OCI-LY7 (cell line): ENCODE measurements around the gene ATAD5. TPM values are rescaled to one million over a fixed set of nuclear protein-coding genes. Genes with fewer than 3 reads are reported as not detected.
A peak's percentile ranks its signal among the peaks of the same experiment; 100 is the strongest.

ENCODE experiments used
- BruUV-seq: library from RNA; stranded (reverse); fragments of 400-500 nt; replicated peaks from 2 replicates; lab custom pipeline; 2021; lab: Mats Ljungman, UMichigan
- CTCF ChIA-PET: fragments of 300-600 bp; sonication (Branson Sonifier 250); formaldehyde crosslinking; loops from one replicate; lab custom pipeline; 2022; ENCODE audit warnings: antibody characterized with exemption; ENCODE audit not compliant: unreplicated experiment; lab: Charles Lee
- POLR2A ChIA-PET: fragments of 300-600 bp; sonication (Branson Sonifier 250); formaldehyde crosslinking; loops from one replicate; lab custom pipeline; 2022; ENCODE audit warnings: antibody characterized with exemption; lab: Charles Lee
- DNase-seq: peaks from one replicate; pipeline ENCODE4 v3.0.0-alpha.2; 2015; ENCODE audit warnings: low spot score
- H2AFZ ChIP-seq: fragments of 200-600 bp; sonication (generic), shearing (Covaris generic); 2 replicates; pipeline ENCODE4 v1.6.1; 2014; ENCODE audit warnings: mild to moderate bottlenecking, antibody characterized with exemption, low read length, moderate library complexity
- H3K27ac ChIP-seq: fragments of 200-600 bp; sonication (generic); 2 replicates; pipeline ENCODE4 v1.5.1; 2014; ENCODE audit warnings: mixed run types, low read depth, mild to moderate bottlenecking, moderate library complexity, low read length, inconsistent platforms; ENCODE audit not compliant: poor library complexity, severe bottlenecking
- H3K36me3 ChIP-seq: fragments of 200-600 bp; sonication (generic); 2 replicates; pipeline ENCODE4 v1.6.1; 2014; ENCODE audit warnings: mild to moderate bottlenecking, antibody characterized with exemption, low read length, moderate library complexity, mixed read lengths; ENCODE audit not compliant: insufficient read depth
- H3K4me1 ChIP-seq: fragments of 200-600 bp; sonication (generic); 2 replicates; pipeline ENCODE4 v1.5.1; 2014; ENCODE audit warnings: mild to moderate bottlenecking, low read length; ENCODE audit not compliant: insufficient read depth, poor library complexity, severe bottlenecking
- H3K4me2 ChIP-seq: fragments of 200-600 bp; sonication (generic); 2 replicates; pipeline ENCODE4 v1.6.1; 2014; ENCODE audit warnings: mild to moderate bottlenecking, low read length
- H3K4me3 ChIP-seq: fragments of 200-600 bp; sonication (generic); 2 replicates; pipeline ENCODE4 v1.5.1; 2014; ENCODE audit warnings: mild to moderate bottlenecking, low read depth, low read length; ENCODE audit not compliant: poor library complexity, severe bottlenecking
- H3K79me2 ChIP-seq: fragments of 200-600 bp; sonication (generic); 2 replicates; pipeline ENCODE4 v1.6.1; 2016; ENCODE audit warnings: low read depth, mild to moderate bottlenecking, low read length, moderate library complexity, mixed read lengths; ENCODE audit not compliant: insufficient read depth
- H3K9me2 ChIP-seq: fragments of 200-600 bp; sonication (generic); 2 replicates; pipeline ENCODE4 v1.6.1; 2016; ENCODE audit warnings: mild to moderate bottlenecking, low read length, mixed read lengths; ENCODE audit not compliant: insufficient read depth
- H3K9me3 ChIP-seq: fragments of 200-600 bp; sonication (generic); 2 replicates; pipeline ENCODE4 v1.6.1; 2014; ENCODE audit warnings: mild to moderate bottlenecking, mixed run types, low read length, mixed read lengths
- H4K20me1 ChIP-seq: fragments of 200-600 bp; sonication (generic); 2 replicates; pipeline ENCODE4 v1.6.1; 2014; ENCODE audit warnings: mild to moderate bottlenecking, antibody characterized with exemption, low read length, moderate library complexity, mixed read lengths; ENCODE audit not compliant: insufficient read depth
- CTCF ChIP-seq: fragments of 200-600 bp; sonication (generic); conservative IDR thresholded peaks from 2 replicates; pipeline ENCODE4 v1.5.1; 2014; ENCODE audit warnings: mild to moderate bottlenecking, antibody characterized with exemption, low read length, moderate library complexity, mixed read lengths
- EZH2phosphoT487 ChIP-seq: fragments of 200-600 bp; sonication (generic); IDR thresholded peaks from 2 replicates; pipeline ENCODE4 v1.6.1; 2018; ENCODE audit warnings: low read depth, borderline replicate concordance, mild to moderate bottlenecking, mixed run types, antibody characterized with exemption, low read length, moderate library complexity, mixed read lengths
- intact Hi-C: fragments of 100-400 bp; cut with micrococcal nuclease; formaldehyde crosslinking; loops from one replicate; pipeline ENCODE4 v1.10.0; 2022; ENCODE audit not compliant: unreplicated experiment
- total RNA-seq, 2 experiments: library from RNA; depleted of rRNA in 1 of 2; stranded (reverse); fragments of >200 nt in 1 of 2; shearing (Covaris generic) in 1 of 2; gene quantifications; 2 replicates each; pipeline ENCODE4 v1.2.3, GENCODE V29; 2014 to 2022

The ATAD5 gene
- total RNA-seq, 2 experiments from 2014 or later, result 21.4 to 35.9 TPM

DNA sequence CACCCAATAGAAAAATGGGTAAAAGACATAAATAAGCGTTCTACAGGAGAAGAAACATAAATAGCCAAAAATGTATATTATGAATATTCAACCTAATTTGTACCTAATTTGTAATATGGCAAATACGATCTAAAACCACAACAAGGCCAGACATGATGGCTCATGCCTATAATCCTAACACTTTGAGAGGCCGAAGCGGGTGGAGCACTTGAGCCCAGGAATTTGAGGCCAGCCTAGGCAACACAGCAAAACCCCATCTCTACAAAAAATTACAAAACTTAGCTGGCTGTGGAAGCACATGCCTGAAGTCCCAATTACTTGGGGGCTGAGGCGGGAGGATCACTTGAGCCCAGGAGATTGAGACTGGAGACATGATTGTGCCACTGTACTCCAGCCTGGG is 37.4 kb upstream of the ATAD5 start:
- Histone ChIP-seq H3K79me2 (no peaks in the 10 kb centered on the region), H3K36me3 (peaks cover 92% of the 10 kb centered on the region), H3K4me3 (no peak overlapping the region), H3K9me2 (no peaks in the 10 kb centered on the region), H3K4me2 (no peak overlapping the region), H4K20me1 (no peaks in the 10 kb centered on the region), H3K27ac (no peak overlapping the region), H2AFZ (no peak overlapping the region), H3K4me1 (no peaks in the 10 kb centered on the region), H3K9me3 (no peaks in the 10 kb centered on the region)
- ChIA-PET CTCF (no interaction called here), POLR2A (no interaction called here)
- intact Hi-C loops, result no loop called here
- TF ChIP-seq CTCF, result no peak
- BruUV-seq, result no TSS peak
- DNase-seq, result no peak

DNA sequence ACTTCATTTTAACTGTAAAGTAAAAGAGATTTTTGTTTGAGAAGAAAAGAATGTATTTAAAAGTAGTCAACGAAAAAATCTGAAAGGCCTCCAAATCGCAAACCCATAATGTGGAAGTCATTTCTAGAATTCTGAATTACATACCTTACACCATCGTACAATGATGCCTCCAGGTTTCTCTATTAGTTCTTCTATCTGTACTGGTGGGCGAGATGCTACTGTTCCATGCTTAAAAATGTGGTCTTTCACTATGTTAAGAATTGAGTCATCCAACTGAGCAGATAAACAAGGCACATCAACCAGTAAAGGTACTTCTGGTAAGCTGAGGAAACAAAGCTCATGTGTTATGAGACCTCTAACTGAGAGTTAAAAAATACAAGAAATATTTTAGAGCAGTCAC is 35.8 kb upstream of the ATAD5 start:
- Histone ChIP-seq H3K9me3 (no peaks in the 10 kb centered on the region), H3K4me3 (no peak overlapping the region), H3K4me2 (no peak overlapping the region), H3K36me3 (peaks cover 92% of the 10 kb centered on the region), H3K79me2 (no peaks in the 10 kb centered on the region), H3K4me1 (no peaks in the 10 kb centered on the region), H3K9me2 (no peaks in the 10 kb centered on the region), H3K27ac (no peak overlapping the region), H2AFZ (no peak overlapping the region), H4K20me1 (no peaks in the 10 kb centered on the region)
- CTCF ChIA-PET, result no interaction called here
- no peak for DNase-seq
- intact Hi-C loops, result no loop called here
- BruUV-seq, result TSS peak; percentile 21
- TF ChIP-seq CTCF (no peak), EZH2phosphoT487 (no peak)
- POLR2A ChIA-PET, result interaction anchor here (0.6 kb wide), 2 partner anchors 10 to 119 kb away, joined by 3 to 4 read pairs; no protein-coding TSS in a partner anchor

- CTCF ChIA-PET, result no interaction called here
- intact Hi-C loops, result no loop called here
- no peak for DNase-seq
- TF ChIP-seq CTCF (no peak), EZH2phosphoT487 (no peak)
- peaks cover 11% of the 10 kb centered on the region; the same call in 1 of the 2 replicates for H3K9me3 ChIP-seq
- no peak overlapping the region for H2AFZ ChIP-seq
- no peak overlapping the region for H3K4me3 ChIP-seq
- no peak overlapping the region for H3K4me2 ChIP-seq
- POLR2A ChIA-PET, result no interaction called here
- BruUV-seq, result no TSS peak
- peaks cover 12% of the 10 kb centered on the region for H3K4me1 ChIP-seq
- peaks cover 29% of the 10 kb centered on the region for H3K79me2 ChIP-seq
- H4K20me1 ChIP-seq, result no peaks in the 10 kb centered on the region
- H3K27ac ChIP-seq, result no peak overlapping the region
- no peaks in the 10 kb centered on the region for H3K9me2 ChIP-seq
- peaks cover 81% of the 10 kb centered on the region for H3K36me3 ChIP-seq
Observed at GRCh38 chr17:30801671-30802070, 30.1 kb upstream of the ATAD5 start.
